Cortex of kidney (tissue), 1 donor: ENCODE data around the gene DTYMK.
"Not testable (repeated sequence)": the region's sequence is repeated elsewhere in the genome, so short reads cannot be mapped to it uniquely, and the experiment has no call there.

Source experiments
- DNase-seq: peaks from one replicate; lab custom pipeline; 2025; lab: John Stamatoyannopoulos, UW

DTYMK gene

DNA sequence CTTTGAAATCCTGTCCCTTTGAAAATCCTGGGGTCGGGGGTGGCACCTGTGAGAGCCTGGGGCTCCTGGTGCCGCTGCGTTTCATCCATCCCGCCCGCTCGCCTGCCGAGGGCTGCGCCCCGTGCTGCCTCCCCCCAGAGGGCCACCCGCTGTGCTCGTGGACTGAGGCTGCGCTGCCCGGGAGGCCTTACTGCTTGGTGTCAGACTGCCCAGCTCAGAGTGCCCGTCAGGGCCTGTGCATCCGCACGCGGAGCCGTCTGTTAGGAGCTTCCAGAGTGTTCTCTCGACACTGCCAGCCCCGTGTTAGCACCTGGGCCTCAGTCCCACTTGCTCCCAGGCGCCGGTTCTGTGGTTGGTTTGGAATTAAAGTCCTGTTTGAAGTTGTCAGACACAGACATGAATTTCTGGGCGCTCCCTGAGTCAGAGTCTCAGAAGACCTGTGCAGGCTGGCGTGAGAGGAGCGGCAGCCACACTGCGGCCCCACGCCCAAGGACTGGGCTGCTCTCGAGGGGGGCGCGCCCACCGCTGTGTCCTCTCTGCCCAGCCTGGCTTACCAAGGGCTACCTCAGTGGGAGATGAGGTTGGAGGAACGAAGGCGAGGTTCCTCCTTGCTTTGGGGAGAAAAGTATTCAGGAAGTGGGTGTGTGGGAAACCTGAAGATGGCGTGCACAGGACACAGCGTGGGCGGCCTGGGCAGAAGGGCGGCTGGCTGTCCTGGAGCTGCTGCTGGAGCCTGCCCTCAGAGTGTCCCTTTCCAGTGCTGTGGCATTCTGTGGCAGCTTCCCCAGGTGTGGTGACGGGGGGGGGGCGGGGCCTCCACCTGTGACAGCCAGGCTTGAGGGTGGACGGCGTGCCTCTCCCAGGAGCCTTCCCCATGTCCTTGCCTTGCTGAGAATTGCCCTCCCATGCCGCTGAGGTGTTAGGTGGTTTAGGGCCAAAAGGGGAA lies 14.1 kb downstream of the DTYMK start:
- no peak for DNase-seq

DNA sequence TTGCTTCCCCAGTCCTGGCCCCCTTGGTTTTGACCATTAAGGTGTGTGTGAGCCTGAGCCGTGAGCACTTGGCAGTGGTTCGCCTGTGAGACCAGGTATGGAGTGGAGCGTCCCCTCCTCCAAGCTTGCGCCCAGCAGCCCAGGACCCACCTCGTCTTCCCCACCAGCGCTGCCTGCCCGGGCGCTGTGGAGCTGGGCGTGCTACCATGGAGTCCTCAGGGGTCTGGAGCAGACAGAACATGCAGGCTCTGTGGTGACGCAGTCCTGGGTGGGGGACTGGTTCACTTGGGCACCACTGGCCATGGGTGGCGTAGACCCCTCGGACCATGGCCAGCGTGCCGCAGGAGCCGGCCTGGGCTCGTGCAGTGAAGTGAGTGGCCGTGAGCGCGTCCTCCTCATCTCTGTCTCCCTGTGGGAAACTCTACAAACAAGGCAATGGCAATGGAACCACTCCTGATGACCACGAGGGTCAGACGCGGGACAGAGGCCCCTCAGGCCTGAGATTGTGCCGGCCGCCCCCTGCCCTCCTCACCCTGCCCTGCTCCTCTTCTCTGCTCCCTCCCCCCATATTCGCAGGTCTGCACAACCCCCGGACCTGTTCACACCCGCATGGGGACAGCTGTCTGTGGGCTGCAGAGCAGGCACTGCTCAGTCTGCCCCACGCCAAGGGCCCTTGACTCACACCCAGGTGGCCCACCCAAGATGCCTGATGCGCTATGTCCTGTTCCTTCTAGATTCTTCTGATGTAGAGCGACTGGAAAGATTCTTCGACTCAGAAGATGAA lies 15.0 kb downstream of the DTYMK start:
- DNase-seq, result no peak

DNA sequence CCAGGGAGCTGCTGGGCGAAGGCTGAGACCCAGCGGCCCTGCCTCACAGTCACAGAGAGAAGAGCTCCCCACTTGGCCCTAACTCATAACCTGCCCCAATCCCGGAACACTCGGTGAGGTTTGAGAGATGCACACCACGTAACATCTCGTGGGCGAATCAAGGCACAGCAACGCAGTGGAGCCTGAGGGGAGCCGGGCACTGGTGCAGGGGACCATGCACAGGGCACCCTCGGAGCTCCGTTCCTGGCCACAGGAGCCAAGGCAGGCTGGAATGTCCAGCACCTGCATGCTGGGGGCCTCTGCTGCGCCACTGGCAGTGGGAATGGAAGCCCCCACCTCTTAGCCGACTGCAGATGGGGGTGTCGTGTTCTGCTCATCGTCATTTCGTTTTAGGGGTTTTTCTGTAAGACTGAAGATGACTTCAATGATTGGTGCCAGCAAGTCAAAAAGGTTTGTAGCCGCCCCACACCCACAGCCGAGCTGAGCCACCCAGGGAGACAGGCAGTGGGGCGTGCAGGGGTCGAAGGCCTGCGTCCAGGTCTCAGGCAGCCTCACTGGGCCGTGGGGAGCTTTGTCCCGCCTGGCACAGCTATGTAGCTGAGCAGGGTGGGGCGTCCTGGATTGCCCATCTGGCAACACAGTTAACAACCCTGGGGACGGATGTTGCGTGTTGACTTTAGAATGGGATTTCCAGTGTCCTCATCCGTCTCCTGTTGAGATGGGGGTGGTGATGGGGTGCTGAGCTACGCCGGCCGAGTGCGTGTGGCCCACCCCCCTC lies 16.1 kb downstream of the DTYMK start:
- DNase-seq, result no peak

DNA sequence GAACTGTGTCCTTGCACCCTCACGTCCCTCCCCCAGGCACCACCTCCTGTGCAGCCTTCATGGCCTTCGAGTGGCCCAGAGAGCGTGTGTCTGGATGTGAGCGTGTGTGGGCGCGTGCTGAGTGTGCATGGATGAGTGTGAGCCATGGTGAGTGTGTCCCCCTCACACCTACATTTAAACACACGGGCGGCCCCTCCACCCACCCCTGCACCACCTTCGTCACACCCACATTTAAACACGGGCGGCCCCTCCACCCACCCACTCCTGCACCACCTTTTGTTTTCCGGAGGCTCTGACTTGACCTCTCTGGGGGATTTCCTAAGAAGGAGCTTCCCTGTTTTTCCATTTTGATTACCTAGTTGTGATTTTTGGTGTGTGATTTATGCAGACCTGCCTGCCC lies 17.8 kb downstream of the DTYMK start:
- no peak for DNase-seq

DNA sequence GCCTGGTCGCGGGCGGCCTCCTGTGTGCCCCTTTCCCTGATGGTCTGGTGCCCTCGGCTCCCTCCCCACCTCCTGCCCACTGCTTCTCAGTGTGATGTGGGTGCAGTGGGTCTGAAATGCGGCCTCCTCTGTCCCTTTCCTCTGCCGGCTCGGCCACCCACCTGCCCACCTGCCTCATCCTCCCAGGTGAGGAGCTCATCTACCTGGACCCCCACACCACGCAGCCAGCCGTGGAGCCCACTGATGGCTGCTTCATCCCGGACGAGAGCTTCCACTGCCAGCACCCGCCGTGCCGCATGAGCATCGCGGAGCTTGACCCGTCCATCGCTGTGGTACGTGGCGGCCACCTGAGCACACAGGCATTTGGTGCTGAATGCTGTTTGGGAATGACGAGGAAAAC lies 18.3 kb downstream of the DTYMK start:
- no peak for DNase-seq

DNA sequence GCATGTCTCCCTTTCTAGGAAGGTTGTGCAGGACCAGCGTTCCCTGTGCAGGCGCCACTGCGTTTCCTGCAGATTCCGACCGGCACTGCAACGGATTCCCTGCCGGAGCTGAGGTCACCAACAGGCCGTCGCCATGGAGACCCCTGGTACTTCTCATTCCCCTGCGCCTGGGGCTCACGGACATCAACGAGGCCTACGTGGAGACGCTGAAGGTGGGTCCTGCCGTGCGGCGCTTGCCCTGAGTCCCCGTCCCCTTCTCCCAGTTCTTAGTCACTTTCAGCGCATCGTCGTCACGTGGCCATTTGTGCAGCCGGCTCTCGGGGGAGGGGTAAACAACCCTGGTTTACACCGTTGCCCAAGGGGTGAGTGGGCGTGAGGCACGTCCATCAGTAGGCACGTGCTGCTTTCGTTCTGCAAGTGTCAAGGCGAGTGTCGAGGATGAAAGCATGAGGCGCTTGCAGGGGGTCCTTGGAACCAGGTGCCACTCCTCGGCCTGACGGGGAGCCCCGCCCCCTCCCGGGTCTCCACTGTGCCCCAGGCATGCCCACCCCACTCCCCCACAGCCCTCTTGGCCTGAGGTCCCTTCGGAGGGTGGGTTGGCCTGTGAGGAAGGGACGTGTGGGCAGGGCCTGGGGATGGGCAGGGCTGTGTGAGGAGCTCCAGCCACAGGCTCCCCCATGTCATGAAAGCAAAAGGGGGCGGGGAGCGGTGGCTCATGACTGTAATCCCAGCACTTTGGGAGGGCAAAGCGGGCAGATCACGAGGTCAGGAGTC lies 19.8 kb downstream of the DTYMK start:
- no peak for DNase-seq

DNA sequence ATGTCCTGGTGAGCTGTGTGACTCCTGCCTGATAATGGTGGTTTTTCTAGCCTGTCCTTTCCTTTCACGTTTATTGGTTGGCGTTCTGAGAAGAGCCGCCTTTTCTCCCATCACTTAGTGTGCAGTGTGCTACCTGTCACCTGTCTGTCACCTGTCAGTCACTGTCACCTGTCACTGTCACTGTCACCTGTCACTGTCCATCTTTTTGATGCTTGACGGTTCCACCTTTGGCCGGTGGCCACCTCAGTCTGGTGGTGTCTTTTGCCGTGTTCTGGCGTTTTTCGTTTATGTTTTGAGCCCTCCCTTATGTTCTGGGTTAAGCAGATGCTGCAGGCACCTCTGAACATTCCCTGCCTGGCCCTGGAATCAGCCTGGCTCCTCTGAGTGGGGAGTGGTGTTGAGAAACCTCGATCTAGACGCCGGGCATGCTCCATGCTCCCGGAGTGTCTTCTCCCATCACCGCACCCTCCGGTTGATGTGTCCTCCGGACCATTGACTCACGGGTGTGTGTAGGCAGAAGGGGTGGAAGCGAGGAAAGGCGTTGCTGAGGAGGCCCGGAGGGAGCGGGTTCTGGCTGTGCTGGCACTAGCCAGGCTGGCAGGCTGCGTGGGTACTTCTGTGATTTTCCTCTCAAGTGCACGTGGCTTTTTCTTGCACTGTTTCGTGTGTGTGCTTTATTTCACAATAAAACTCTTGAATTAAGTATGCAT lies 20.7 kb downstream of the DTYMK start:
- DNase-seq, result no peak

DNA sequence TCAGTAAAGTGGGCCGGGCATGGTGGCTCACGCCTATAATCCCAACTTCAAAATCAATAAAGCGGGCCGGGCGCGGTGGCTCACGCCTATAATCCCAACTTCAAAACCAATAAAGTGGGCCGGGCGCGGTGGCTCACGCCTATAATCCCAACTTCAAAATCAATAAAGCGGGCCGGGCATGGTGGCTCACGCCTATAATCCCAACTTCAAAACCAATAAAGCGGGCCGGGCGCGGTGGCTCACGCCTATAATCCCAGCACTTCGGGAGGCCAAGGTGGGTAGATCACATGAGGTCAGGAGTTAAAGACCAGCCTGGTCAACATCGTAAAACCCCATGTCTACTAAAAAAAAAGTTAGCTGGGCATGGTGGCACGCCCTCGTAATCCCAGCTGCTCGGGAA lies 23.9 kb downstream of the DTYMK start:
- DNase-seq, result not testable (repeated sequence)

DNA sequence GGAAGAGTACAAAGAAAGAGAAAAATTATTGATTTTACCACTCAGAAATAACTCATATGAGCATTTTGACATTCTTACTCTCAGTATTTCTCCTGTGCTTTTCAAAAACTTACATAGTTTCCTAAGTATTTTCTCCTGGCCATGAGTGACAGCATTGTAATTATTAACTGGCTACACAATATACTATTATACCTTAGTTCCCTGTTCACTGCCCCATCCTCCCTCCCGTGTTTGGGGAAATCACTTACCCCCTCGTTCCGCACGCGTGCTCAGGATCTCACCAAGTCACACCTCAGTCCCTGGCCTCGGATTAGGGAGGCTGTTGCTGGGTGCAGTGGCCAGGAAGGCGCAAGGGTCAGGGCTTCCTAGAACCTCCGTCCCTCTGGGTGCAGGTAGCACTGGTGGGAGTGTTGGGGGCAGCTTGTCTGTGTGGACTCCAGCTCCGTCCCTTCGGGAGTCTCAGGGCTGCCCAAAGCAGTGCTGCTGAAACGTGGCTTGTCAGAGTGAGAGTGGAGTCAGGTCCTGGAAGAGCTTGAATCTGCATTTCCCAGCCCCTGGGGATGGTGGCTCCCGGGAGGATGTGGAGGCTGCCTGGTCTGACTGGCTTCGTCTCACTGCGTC lies 25.9 kb downstream of the DTYMK start:
- no peak for DNase-seq

DNA sequence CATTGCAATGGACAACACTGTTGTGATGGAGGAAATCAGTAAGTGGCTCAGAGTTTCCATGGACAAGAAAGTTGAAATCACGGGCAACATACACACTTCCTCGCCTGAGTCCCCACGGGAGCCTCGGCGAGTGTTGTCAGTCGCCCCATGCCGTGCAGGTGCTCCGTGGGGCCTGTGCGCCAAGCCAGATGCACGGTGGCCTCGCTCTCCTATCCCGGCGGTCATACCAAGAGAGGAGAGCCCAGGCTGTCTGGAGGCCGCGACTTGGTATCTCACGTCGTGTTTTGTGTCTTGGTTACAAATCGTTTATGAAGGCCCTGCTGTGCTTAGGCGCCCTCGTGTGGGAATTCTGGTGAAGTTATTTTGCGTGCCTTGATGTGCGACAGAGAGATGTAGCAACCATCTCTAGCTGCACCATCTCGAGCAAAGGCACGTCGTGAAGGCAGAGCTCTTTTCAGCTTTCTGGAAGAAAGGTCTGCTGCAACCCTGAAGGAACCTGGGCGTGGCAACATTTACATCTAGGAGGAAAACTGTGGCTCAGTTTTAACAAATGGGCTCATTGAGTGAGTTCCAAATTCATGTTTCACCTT lies 27.4 kb downstream of the DTYMK start:
- no peak for DNase-seq

DNA sequence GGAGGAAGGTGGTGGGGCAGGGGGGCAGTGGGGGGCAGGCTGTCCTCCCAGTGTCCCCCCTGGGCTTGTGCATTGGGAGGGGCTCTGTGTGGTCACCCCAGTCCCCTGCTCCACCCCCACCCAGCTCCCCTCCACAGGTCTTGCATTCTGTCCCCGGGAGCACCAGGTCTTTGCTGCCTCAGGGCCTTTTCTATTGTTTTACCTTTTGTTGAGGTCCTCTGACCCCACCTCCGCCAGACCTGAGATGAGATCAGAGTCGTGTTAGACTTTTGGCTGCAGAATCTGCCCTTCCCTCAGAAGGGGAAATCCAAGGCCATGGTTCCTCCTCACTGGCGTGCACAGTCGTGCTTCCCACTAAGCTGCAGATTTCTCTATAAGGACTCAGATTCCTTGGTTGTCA lies 28.3 kb downstream of the DTYMK start:
- DNase-seq, result no peak

DNA sequence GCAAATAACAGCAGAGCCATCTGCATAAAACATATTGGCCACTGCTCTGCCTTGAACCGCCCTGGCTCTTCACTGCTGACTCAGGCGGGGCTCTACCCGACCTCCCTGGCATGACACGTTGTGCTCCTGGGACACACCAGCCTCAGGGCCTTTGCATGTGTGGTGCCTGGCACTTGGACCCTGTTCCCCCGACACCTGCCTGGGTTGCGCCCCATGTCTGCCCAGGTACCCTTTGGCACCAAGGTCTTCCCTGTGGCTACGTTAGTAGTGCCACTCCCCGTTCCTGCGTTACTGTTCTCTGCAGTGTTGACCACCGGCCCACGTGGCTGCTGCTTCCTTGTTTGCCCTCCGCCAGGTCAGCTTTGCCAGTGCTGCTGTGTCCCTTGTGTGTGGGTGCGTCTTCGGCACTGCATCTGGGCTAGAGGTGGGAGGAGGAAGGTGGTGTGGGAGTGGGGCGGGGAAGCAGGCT lies 28.8 kb downstream of the DTYMK start:
- DNase-seq, result no peak

DNA sequence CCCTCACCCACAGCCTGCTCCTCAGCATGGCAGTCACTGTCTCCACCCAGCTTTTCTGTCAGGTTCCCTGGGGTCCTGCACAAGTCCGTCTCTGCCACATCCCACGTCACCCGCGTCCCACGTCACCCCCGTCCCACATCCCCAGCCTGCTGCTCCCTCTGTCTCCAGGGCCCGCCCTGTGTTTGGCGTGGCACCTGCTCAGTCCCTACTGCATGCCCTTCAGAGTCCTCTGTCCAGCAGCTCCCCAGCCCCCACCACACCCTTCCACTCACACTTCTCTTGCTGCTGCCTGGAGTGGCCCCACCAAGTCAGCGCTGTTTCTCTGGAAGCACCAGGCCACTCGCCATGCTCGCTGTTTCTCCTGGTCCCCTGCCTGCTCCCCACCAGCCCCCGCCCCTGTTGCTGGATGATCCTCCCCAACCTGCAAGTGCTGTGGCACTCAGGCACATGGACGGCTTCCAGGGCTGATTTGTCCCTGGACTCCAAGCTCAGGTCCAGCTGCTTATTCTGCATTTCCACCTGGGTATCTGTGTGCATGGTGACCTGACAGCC lies 30.3 kb downstream of the DTYMK start:
- no peak for DNase-seq

DNA sequence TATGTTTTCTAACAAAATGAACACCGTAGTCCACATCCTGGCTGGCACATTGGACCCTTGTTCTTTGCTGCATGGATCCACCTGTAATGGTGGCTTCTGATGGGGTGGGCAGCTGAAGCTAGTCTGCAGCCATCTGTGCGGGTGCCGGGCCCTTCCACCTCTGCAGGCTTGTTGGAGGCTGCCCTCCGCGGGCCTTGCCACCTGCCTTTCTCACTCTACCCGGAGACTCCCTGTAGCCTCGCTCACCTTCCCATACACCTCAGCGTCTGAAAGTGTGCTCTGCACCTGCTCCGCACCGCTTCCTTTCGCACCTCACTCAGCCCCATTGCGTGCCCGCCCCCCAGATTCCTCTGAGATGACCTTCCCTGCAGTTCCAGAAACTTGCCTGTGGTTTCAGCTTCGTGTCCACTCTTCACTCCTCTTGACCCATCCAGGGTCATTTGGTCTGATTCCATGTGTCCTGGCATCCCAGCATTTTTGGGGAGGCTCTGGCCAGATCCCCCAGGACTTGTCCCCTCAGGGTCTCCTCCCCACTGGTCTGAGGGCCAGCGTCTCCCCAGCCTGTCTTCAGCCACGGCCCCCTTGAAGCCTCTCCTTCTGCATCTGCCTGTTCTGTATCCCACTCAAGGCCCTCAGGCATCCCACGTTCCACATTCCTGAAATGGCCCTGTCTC lies 31.0 kb downstream of the DTYMK start:
- DNase-seq, result no peak

DNA sequence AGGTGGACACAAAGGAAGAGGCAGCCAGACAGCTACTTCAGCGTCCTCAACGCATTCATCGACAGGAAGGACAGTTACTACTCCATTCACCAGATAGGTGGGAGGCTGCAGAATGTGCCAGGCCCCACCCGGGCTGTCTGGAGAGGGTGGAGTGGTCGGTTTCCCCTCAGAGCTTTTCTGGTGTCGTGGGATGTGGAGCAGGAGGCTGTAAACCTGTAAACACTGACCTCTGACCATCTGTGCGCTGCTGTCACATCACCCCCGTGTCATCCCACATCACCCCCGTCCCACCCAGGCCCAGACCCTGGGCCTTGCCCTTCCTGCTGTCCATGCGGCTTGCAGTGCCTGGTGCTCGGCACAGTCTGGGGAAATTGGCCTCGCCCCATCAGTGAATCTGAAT lies 32.1 kb downstream of the DTYMK start:
- DNase-seq, result no peak

DNA sequence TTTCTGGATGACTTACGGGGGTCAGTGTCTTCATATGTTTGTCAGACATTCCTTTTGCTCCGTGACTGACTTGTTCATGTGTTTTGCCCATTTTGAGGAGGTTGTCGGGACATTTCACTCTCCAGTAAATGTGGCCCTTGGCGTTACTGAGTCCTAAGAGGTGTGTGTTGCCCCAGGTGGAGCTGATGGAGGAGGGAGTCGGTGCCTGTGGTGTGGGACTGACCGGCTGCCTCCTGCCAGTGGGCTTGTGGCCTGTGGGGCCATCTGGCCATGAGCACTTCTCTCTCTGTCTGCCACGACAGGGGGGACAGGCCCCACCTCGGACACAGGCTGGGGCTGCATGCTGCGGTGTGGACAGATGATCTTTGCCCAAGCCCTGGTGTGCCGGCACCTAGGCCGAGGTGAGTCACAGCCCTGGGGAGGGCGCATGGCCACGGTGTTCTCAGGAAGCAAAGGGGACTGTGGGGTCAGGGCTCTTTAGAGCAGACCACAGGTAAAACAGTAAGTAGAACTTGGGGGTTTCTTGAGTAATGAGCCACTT lies 33.3 kb downstream of the DTYMK start:
- DNase-seq, result no peak

DNA sequence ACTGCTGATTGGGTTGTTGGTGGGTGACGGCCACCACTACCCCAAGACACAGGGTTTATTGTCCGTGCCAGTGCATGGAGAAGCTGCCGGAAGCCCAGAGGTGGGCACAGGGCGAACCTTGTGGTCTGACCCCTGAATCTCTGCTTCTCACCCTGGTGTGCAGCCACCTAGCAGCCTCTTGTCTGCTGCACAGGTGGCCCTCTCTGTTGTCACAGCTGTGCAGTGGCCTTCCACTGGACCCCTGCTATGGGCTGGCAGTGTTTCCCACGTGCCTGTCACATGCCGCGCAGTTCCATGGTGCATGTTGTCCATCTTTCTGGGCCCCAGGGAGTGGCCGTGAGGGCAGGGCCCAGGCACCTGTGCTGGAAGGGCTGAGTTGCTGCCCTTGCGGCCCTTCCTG lies 33.9 kb downstream of the DTYMK start:
- DNase-seq, result no peak

DNA sequence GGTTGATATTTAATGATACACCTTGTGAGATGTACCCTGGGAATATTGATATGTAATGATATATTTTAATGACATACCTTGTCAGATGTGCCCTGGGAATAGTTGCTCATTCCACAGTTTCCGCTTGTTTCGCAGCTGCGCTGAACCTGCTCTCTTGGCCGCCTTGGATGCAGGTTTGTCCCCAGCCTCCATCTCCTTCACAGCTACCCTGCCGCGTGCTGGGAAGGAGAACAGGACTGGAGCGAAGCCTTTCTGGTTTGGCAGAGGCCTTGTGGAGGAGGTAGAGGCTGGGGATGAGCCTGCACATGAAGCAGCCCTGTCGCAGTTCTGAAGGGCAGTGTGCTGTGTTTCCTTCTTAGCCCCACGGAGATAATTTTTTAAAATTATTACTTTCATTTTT lies 34.5 kb downstream of the DTYMK start:
- no peak for DNase-seq

DNA sequence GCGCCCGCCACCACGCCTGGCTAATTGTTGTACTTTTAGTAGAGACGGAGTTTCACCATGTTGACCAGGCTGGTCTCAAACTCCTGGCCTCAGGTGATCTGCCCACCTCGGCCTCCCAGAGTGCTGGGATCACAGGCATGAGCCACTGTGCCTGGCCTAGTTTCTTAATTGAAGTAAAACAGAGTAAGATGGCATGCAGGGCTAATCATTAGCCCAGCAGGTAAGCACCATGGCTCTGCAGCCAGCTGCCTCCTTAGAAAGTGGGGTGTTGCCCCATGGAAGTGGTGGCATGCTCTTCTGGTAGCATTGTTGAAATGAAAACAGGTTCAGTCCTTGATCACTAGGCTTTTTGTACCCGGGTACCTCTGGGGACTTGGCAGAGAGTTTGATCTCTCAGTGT lies 36.7 kb downstream of the DTYMK start:
- DNase-seq, result no peak
